Measurements from ENCODE around the gene KMT5B.

Gene KMT5B

GRCh38 chr11:68173926-68174325, 39.2 kb downstream of the KMT5B start:
- no peaks in the 10 kb centered on the region for H4K20me1 ChIP-seq (ENCODE audit: insufficient read depth, low read length, poor library complexity, severe bottlenecking)
- no peaks in the 10 kb centered on the region for H3K79me2 ChIP-seq (ENCODE audit: insufficient read depth, low read length)
- H3K4me2 ChIP-seq (ENCODE audit: low read depth, low read length, poor library complexity, severe bottlenecking), result no peak overlapping the region
- H3K36me3 ChIP-seq (ENCODE audit: insufficient read depth, low read length), result peaks cover 83% of the 10 kb centered on the region; the same call in 1 of the 2 replicates
- no peaks in the 10 kb centered on the region for H3K9me3 ChIP-seq (ENCODE audit: insufficient read depth, low read depth, low read length)
- no peaks in the 10 kb centered on the region for H3K27me3 ChIP-seq (ENCODE audit: insufficient read depth, low read length, poor library complexity, severe bottlenecking)
- H3K9me2 ChIP-seq (replicated peaks; ENCODE audit: low read depth, low read length), result no peaks in the 10 kb centered on the region
- H3F3A ChIP-seq (ENCODE audit: low read depth), result no peaks in the 10 kb centered on the region
- no peak overlapping the region for H3K9ac ChIP-seq (ENCODE audit: low read depth, low read length, poor library complexity, severe bottlenecking)
- H3K4me3 ChIP-seq (ENCODE audit: low read length, poor library complexity, severe bottlenecking), result no peak overlapping the region
- TF ChIP-seq CTCF (conservative IDR thresholded peaks at IDR 0.05; ENCODE audit: low read length) (no peak), EZH2phosphoT487 (IDR thresholded peaks at IDR 0.05; ENCODE audit: borderline replicate concordance) (no peak)
- H3K4me1 ChIP-seq (ENCODE audit: insufficient read depth, low read length, poor library complexity, severe bottlenecking), result no peaks in the 10 kb centered on the region
- no peak overlapping the region for H2AFZ ChIP-seq (ENCODE audit: low read length)

GRCh38 chr11:68169442-68169841, 43.7 kb downstream of the KMT5B start:
- Histone ChIP-seq H3K9me2 (replicated peaks; ENCODE audit: low read depth, low read length) (no peaks in the 10 kb centered on the region), H3K4me1 (ENCODE audit: insufficient read depth, low read length, poor library complexity, severe bottlenecking) (no peaks in the 10 kb centered on the region), H3K4me3 (ENCODE audit: low read length, poor library complexity, severe bottlenecking) (no peak overlapping the region), H3K79me2 (ENCODE audit: insufficient read depth, low read length) (no peaks in the 10 kb centered on the region), H3F3A (ENCODE audit: low read depth) (no peaks in the 10 kb centered on the region), H2AFZ (ENCODE audit: low read length) (no peak overlapping the region), H4K20me1 (ENCODE audit: insufficient read depth, low read length, poor library complexity, severe bottlenecking) (no peaks in the 10 kb centered on the region), H3K4me2 (ENCODE audit: low read depth, low read length, poor library complexity, severe bottlenecking) (no peak overlapping the region), H3K9me3 (ENCODE audit: insufficient read depth, low read depth, low read length) (no peaks in the 10 kb centered on the region), H3K27me3 (ENCODE audit: insufficient read depth, low read length, poor library complexity, severe bottlenecking) (no peaks in the 10 kb centered on the region), H3K36me3 (ENCODE audit: insufficient read depth, low read length) (peaks cover 81% of the 10 kb centered on the region), H3K9ac (ENCODE audit: low read depth, low read length, poor library complexity, severe bottlenecking) (no peak overlapping the region)
- TF ChIP-seq EZH2phosphoT487 (IDR thresholded peaks at IDR 0.05; ENCODE audit: borderline replicate concordance) (no peak), CTCF (conservative IDR thresholded peaks at IDR 0.05; ENCODE audit: low read length) (no peak)

GRCh38 chr11:68168694-68169093, 44.4 kb downstream of the KMT5B start:
- Histone ChIP-seq H4K20me1 (ENCODE audit: insufficient read depth, low read length, poor library complexity, severe bottlenecking) (no peaks in the 10 kb centered on the region), H3K9me2 (replicated peaks; ENCODE audit: low read depth, low read length) (no peaks in the 10 kb centered on the region), H3K27me3 (ENCODE audit: insufficient read depth, low read length, poor library complexity, severe bottlenecking) (no peaks in the 10 kb centered on the region), H3K9ac (ENCODE audit: low read depth, low read length, poor library complexity, severe bottlenecking) (no peak overlapping the region), H3K36me3 (ENCODE audit: insufficient read depth, low read length) (peaks cover 80% of the 10 kb centered on the region), H3K4me2 (ENCODE audit: low read depth, low read length, poor library complexity, severe bottlenecking) (no peak overlapping the region), H3K4me1 (ENCODE audit: insufficient read depth, low read length, poor library complexity, severe bottlenecking) (no peaks in the 10 kb centered on the region), H3K79me2 (ENCODE audit: insufficient read depth, low read length) (no peaks in the 10 kb centered on the region), H3K9me3 (ENCODE audit: insufficient read depth, low read depth, low read length) (no peaks in the 10 kb centered on the region), H2AFZ (ENCODE audit: low read length) (no peak overlapping the region), H3K4me3 (ENCODE audit: low read length, poor library complexity, severe bottlenecking) (no peak overlapping the region), H3F3A (ENCODE audit: low read depth) (no peaks in the 10 kb centered on the region)
- no peak for TF ChIP-seq EZH2phosphoT487 (IDR thresholded peaks at IDR 0.05; ENCODE audit: borderline replicate concordance)
- TF ChIP-seq CTCF (conservative IDR thresholded peaks at IDR 0.05; ENCODE audit: low read length), result no peak
